NCI-H345 treated with DMSO at 0.1 percent for 48 hours (cell line): ENCODE data around the gene C7orf57.
"Not testable (repeated sequence)": the region's sequence is repeated elsewhere in the genome, so short reads cannot be mapped to it uniquely, and the experiment has no call there.

Source experiments
- DNase-seq: peaks from one replicate; lab custom pipeline; 2025; ENCODE audit not compliant: unreplicated experiment; lab: John Stamatoyannopoulos, UW

C7orf57 gene

DNA sequence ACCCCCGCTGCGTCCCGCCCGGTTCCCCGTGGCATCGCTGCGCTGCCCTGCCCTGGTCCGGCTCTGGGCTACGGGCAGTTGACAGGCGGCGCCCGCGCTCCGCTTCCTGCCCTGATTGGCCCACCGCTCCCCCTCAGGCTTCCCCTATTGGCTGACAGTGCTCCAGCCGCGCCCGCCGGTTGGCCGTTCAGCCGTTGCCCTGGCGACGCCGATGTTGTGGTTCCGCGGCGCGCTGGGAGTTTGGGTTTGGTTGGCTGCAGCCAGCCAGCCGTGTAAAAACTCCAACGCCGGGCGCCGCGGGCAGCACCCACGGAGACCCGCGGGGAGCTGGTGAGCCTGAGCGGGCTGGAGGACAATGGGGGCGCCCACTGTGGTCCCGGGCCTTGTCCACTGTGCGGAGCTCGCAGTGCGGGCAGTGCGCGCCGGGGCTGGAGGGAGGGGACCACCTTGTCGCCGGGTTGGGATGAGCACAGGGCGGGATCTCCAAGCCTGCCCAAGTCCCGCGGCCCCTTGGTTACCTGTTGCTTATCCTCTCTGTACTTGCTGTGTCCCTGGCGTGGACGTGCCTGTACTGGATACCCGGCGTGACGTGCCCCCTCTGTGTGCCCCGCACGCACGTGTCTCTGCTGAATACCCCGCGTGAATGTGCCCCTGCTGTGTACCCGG, at the start of gene C7orf57:
Gene C7orf57 (plus strand): TSS at position 243 of the 666 bp plus-strand sequence. CDS start 766 bp downstream, outside the sequence.
- DNase-seq, result peak; percentile 83

DNA sequence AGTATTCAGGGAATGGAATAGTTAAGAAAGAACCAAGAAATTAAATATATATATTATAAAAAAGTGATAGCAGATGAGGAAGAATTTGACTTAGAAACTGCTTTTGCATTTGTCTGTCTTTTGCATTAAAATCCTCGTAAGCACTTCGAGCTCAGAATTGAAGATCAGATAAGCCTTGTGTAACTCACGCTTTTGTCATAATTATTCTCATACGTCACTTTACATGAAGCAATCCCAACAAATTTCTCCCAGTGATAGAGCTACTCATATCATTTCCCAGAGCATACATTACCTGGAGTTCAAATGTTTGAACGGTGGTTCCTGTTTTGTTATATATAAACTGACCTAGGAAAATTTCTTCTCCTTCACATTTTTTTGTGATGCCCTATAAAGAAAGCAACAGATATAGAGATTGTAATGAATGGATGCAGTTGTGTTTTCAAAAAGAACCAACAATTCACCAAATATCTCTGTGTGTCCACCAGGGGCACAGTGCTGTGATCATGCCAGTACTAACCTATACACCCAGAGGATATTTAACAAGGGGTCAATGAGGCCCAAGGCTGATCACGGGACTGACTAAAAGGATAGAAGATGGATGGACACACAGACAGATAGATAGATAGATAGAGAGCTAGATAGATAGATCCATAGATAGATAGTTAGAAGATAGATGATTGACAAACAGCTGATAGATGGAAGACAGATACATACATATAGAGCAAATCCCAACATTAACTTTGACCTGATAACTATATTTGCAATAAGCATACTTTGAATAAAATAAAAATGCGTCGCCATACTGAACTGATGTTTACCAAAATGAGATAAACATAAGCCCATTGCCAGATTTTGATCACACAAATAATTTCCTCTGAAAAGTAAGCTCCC, 46.6 kb upstream of the C7orf57 start:
- DNase-seq, result no peak

DNA sequence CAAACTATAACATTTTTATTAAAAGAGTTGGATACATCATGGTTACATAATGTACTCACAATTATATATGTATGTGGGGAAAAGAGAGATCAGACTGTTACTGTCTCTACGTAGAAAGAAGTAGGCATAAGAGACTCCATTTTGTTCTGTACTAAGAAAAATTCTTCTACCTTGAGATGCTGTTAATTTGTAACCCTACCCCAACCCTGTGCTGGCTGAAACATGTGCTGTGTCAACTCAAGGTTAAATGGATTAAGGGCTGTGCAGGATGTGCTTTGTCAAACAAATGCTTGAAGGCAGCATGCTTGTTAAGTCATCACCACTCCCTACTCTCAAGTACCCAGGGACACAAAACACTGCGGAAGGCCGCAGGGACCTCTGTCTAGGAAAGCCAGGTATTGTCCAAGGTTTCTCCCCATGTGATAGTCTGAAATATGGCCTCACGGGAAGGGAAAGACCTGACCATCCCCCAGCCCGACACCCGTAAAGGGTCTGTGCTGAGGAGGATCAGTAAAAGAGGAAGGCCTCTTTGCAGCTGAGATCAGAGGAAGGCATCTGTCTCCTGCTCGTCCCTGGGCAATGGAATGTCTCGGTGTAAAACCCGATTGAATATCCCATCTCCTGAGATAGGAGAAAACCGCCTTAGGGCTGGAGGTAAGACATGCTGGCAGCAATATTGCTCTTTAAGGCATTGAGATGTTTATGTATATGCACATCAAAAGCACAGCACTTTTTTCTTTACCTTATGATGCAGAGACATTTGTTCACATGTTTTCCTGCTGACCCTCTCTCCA, 45.5 kb upstream of the C7orf57 start:
- not testable (repeated sequence) for DNase-seq

DNA sequence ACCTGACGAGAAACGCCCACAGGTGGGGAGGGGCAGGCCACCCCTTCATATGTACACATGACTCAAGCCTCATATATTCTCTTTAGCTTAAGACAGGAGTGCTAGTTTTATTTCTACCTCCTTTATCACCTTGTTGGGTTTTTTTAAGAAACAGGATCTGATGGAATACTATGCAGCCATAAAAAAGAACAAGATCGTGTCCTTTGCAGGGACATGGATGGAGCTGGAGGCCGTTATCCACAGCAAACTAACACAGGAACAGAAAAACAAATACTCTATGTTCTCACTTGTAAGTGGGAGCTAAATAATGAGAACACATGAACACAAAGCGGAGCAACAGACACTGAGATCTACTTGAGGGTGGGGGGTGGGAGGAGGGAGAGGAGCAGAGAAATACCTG, 44.8 kb upstream of the C7orf57 start:
- no peak for DNase-seq

DNA sequence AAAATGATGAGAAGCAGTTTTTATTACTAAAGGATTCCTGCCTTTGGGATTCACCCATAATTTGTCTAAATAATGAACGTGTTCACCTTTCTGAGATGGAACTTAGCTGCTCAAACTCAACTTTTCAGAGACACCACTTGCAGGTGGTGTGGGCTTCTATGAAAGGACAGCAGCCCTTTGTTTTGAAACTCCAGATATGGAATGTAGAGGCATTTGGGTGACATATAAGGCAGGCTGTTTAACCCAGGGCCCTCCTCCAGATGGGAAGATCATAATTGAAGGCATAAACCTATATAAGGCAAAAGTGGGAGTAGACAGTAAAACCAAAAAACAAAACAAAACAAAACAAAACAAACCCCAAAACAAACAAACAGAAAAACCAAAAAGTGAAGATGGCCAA, 44.1 kb upstream of the C7orf57 start:
- DNase-seq, result no peak

DNA sequence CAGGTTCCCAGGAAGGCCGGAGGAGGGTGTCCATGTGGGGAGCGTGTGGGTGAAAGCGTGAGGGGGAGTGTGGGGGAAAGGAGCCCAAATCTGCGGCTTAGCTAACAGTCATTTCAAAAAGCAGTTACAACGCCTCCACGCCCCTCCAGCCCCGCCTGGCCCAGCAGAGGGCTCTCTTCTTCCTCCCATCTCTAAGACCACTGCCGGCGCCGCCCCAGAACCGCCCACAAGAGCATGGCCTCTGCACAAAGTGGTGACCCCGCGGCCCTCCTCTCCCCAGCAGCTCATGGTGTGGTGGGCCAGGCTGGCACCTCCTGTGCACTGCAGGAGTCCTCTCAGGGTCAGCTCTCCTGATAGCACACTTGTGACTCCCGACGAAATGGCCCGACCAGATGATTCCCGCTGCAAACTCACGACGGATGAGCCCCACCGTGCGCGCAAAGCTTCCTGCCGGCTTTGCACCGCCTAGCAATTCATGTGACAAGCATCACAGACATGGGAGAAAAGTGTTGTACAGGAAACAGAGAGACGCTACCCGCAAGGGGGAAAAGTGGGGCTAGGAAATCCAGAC, 43.5 kb upstream of the C7orf57 start:
- DNase-seq, result peak; percentile 20

DNA sequence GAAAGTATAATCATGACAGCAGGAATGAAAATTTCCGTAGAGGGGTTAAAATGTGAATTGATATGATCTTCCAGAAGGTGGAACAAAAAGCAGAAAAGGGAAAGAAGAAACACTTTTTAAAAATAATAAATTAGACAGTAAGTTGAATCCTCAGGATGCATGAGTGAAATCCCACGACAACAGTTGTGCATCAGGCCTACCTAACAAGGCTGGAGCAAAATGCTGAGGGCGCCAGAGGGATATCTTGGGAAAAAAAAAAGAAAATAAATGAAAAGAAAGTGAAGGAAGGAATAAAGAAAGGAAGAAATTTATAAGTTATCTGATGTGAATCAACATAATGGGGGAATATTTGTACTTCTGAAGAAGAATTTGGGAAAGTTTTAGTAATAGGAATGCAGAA, 42.9 kb upstream of the C7orf57 start:
- no peak for DNase-seq

DNA sequence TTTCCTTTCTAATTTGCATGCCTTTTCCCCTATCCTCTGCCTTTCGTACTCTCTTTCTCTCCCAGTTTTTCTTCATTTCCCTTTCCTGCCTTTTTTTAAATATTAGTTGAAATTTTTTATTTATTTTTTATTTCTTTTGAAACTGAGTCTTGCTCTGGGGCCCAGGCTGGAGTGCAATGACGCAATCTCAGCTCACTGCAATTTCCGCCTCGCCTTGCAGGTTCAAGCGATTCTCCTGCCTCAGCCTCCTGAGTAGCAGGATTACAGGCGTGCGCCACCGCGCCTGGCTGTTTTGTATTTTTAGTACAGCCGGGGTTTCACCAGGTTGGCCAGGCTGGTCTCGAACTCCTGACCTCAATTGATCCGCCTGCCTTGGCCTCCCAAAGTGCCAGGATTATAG, 35.9 kb upstream of the C7orf57 start:
- no peak for DNase-seq

DNA sequence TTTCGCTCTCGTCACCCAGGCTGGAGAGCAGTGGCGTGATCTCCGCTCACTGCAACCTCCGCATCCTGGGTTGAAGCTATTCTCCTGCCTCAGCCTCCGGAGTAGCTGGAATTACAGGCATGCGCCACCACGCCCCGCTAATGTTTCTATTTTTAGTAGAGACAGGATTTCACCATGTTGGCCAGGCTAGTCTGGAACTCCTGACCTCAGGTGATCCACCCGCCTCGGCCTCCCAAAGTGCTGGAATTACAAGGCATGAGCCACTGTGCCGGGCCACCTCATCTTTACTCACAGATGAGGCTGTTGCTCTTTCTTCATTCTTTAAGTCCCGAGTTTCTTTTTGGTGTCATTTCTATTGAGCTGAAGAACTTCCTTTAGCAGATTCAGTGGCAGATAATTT, 35.2 kb upstream of the C7orf57 start:
- DNase-seq, result not testable (repeated sequence)

DNA sequence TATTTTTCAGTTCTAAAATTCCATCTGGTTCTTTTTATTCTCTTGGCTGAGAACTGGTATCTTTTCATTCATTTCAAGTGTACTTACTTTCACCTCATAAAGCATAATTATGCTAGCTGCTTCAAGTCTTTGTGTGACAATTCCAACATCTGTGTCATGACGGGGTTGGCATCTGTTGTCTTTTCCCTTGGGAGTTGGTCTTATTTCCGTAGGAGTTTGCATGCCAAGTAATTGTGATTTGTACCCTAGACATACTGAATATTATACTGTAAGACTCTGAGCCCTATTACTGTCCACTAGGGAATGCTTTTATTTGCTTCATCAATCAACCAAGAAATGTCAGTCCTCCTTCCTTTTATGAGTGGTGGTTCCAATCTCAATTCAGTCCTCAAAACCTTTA, 31.3 kb upstream of the C7orf57 start:
- DNase-seq, result no peak

DNA sequence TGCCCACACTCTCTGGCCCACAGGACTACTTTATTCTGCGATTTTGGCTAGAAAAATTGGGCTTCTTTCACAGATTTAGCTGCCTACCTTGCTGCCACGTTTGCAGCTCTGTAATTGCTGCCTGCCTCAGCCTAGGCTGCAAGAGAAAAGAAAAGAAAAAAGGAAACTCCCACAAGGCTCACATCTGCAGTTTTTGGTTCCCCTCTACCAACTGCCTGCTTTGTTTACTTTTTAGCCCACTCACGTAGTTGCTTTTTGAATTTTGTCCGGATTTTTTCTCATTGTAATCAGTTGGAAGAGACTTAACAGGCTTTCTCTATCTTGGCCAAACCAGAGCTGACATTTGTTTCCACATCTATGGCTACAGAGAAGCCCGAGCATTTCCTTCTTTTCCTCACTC, 30.7 kb upstream of the C7orf57 start:
- no peak for DNase-seq

DNA sequence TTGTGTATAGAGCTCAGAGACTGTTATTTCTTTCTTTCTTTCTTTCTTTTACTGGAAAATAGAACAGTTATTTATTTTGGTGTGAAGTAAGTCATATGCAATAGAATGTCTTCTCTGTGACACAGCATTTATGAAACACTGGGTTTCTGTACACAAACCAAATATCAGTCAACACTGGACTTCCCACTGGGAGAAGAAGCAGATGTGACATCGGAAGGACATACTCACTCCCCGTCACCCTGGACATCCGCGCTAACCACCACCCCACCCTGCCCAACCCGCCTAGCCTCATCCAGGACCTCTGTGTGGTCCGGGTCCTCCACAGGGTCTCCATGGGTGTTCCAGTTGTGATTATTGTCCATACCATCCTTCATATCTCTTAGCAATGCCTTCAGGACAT, 28.5 kb upstream of the C7orf57 start:
- DNase-seq, result no peak

DNA sequence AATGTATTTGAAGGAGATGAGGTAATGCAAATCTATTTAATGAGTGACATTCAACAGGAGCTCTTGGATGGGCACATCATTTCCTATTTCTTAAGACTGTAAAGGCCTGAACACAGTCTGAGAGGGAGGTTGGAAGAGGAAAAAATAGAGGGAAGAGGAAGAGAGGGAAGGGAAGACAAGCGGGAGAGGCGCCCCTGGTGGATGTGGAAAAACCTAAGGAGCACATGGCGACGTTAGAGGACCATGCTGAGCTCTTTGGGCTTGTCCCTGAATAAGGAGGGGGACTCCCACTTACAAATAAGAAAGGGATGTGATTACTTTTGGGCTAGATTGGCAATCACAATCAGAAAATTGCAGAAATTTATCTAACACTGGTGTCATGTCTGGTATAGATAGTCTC, 26.1 kb upstream of the C7orf57 start:
- DNase-seq, result no peak

DNA sequence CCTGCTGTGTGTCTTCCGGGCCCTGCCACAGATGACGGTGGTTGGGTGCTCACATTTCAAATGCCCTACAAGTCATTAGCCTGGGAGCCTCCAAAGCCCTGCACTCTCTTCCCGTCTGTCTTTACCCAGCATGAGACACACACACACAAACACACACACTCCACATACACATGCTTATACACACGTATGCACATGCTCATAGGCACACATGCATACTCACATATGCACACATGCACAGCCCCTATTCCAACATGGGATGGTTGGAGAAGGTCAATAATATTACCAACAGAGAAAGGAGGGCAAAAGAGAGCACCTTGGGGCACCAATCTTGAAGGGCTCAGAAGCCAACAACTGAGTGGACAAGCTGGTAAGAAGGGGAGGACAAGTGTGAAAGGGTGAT, 25.4 kb upstream of the C7orf57 start:
- DNase-seq, result no peak

DNA sequence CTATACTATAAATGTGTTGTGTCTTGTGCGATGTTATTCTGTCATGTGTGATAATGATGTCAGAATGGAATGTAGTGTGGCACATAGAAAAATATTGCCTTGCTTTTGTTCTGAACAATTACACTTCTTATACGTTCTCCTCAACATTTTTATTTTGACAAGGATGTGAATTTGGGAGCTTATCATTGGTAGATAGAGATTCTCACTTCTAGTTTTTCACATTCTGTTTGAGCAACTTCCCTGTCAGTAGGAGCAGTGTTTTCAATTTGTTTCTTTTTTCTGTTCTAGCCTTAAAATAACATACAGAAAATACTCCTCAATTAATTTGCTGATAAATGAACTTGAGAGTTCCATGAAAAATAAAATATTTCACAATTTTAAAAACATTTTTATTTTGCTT, 24.0 kb upstream of the C7orf57 start:
- no peak for DNase-seq

DNA sequence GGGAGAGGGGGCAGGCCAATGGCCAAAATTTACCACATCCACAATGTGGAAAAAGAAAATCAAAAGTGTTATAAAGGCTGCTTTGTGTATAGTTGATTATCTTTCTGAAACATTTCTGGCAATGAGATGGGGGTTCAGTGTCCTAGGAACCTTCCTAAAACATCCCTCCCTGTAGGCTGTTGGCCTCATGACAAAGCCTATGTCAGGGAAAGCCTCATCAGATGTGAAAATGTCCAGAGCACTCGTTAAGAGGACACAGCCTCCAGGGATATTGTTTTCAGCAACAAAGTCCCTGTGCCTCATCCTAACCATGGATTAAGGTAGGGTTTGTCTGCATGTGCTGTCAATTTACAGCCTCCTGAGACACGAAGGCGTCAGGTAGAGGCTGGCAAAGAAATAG, 23.4 kb upstream of the C7orf57 start:
- DNase-seq, result no peak

DNA sequence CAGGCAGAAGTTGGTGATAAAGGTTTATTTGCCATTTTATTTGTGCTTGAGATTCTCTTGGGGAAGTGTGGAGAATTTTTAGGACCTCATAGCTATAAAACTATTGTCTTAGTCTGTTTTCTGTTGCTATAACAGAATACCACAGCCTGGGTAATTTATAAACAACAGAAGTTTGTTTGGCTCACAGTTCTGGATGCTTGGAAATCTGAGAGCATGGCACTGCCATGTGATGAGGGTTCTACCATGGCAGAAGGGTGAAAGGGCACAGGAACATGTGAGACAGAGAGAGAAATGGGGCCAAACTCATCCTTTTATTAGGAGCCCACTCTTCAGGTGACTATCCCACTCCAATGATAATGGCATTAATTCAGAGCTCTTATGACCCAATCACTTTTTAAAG, 18.7 kb upstream of the C7orf57 start:
- no peak for DNase-seq

DNA sequence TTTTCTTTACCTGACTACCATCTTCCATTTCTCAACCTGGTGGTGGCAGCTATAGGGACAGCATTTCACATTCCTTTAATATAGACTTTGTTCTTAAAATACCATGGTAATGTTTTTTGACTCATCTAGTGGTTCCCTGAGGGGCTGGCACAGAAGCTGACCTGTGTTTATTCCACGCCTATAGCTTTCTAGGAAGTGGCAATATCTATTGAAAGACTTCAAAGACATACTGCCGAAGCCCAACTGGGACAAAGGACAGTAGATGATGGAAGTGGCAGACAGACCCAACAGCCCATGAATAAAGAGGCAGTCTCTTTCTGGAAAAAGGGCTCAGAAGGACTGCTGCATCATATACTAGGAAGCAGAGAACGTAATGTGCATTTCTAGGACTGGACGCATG, 17.7 kb upstream of the C7orf57 start:
- no peak for DNase-seq

DNA sequence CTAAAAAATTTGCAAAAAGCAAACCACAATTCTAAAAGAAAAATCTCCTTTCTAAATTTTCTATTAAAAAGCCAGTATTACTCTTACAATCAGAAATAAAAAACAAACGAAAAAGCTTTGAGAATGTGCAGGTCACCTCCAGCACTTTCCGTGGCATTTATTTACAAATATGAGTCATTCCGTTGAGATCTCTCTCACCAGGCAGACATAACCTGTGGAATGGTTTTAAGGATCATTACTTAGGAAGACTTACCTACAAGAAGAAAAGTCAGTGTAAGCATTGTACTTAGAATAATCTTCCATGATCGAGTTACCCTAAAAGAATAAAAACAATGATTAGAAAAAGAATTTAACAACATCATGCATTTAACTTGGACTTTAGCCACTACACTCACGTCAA, 9.7 kb upstream of the C7orf57 start:
- no peak for DNase-seq

DNA sequence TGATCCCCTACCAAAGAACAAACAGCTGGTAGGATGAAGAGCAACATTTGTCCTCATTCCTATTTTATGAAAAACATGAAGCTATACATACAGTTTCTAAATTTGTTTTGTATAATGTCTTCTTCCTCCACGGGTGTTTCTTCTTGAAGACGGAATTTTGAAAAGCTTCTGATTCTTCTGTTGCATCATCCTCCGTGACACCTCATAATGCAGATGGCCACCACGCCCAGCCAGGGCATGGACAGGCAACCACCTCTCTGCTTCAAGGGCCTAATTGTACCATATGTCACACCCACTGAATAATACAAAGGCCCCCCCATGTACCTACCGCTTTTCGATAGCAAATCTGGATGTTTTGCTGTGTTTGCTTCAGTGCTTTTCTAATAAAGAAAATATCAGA, 6.4 kb upstream of the C7orf57 start, which contains the start of gene SUN3:
Gene SUN3 (minus strand): TSS at position 170 of the 400 bp plus-strand sequence. CDS start 169 bp downstream, at position 1.
- DNase-seq, result no peak

DNA sequence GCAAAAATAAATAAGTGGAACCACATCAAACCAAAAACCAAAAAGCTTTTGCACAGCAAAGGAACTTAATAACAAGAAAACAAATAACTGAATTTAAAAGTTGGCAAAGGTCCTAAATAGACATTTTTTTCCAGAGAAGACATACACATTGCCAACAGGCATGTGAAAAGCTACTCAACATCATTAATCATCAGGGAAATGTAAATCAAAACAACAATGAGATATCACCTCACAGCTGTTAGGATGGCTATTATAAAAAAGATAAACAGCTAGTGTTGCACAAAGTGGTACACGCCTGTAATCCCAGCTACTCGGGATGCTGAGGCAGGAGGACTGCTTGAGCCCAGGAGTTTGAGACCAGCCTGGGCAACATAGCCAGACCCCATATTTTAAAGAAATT, 4.2 kb upstream of the C7orf57 start:
- DNase-seq, result no peak
